ENCODE results near the gene NDUFB7. TPM values are rescaled to one million over a fixed set of nuclear protein-coding genes. Genes with fewer than 3 reads are reported as not detected.

NDUFB7 gene
- total and polyA plus RNA-seq, 2 experiments from 2014 or later, result 244 to 316 TPM

DNA sequence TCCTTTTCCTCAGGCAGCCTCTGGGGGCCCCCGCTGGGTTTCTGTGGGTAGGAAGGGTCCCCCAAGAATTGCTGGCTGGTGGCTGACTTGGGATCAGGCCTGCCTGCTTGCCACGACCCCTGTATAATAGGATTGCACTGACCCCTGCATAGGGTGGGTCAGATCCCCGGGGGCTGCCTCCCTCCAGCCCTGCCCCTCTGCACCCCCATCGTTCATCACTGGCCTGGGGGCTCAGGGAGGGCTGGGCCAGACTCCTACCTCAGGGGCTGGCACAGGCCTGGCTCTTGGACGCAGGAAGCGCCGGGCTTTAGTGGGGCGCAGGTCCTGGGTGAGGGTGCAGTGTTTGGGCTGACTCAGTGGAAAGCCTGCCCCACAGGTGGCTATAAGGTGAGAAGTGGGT lies 10.6 kb downstream of the NDUFB7 start:
- Histone ChIP-seq H3K27me3 (replicated peaks; ENCODE audit: insufficient read depth) (no peaks in the 10 kb centered on the region), H3K4me2 (ENCODE audit: unreplicated experiment) (no peak overlapping the region), H2AFZ (no peak overlapping the region), H3K9me2 (ENCODE audit: insufficient read depth) (no peaks in the 10 kb centered on the region), H3K9ac (no peak overlapping the region), H3K79me2 (ENCODE audit: insufficient read depth) (no peaks in the 10 kb centered on the region), H3K27ac (no peak overlapping the region), H3K9me3 (ENCODE audit: low read depth) (no peaks in the 10 kb centered on the region), H3K36me3 (ENCODE audit: low read depth) (no peaks in the 10 kb centered on the region), H3K4me1 (ENCODE audit: insufficient read depth) (no peaks in the 10 kb centered on the region; the same call in 1 of the 2 replicates), H3K4me3 (no peak overlapping the region), H4K20me1 (ENCODE audit: insufficient read depth) (no peaks in the 10 kb centered on the region), H3F3A (ENCODE audit: insufficient read depth) (no peaks in the 10 kb centered on the region)
- no peak for DNase-seq
- 80 to 82% methylated on average over 8 of the region's 8 CpGs for WGBS, 2 experiments (ENCODE audit: low coverage in 1 of 2, low lambda C conversion rate in 2 of 2, missing lambda C conversion rate in 2 of 2)
- in situ Hi-C loops (cut with MboI), result no loop called here
- TF ChIP-seq EZH2 (IDR thresholded peaks at IDR 0.05; ENCODE audit: insufficient read depth, poor library complexity, severe bottlenecking) (no peak), EZH2phosphoT487 (IDR thresholded peaks at IDR 0.05; ENCODE audit: insufficient read depth, low read depth) (no peak)

DNA sequence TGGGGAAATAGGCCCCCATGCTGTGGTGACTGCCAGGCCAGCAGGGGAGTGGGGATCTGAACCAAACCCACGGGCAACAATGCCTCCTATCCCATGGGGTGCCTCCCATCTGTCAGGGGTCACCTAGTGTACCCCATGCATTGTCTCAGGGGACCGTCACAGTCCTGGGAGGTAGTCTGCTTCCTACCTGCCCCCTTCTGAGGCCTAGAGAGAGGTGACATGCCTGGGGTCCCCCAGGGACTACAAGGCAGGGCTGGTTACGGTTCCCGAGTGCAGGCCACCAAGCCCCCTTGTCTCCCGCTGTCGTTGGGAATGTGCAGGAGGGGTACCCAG lies 11.1 kb downstream of the NDUFB7 start:
- Histone ChIP-seq H3K27ac (no peak overlapping the region), H2AFZ (no peak overlapping the region), H3K27me3 (replicated peaks; ENCODE audit: insufficient read depth) (no peaks in the 10 kb centered on the region), H3K9me3 (ENCODE audit: low read depth) (no peaks in the 10 kb centered on the region), H3K79me2 (ENCODE audit: insufficient read depth) (no peaks in the 10 kb centered on the region), H3K9me2 (ENCODE audit: insufficient read depth) (no peaks in the 10 kb centered on the region), H3K4me3 (no peak overlapping the region), H3K36me3 (ENCODE audit: low read depth) (no peaks in the 10 kb centered on the region), H3K4me1 (ENCODE audit: insufficient read depth) (no peaks in the 10 kb centered on the region; the same call in 1 of the 2 replicates), H3K4me2 (ENCODE audit: unreplicated experiment) (no peak overlapping the region), H3K9ac (no peak overlapping the region), H3F3A (ENCODE audit: insufficient read depth) (no peaks in the 10 kb centered on the region), H4K20me1 (ENCODE audit: insufficient read depth) (no peaks in the 10 kb centered on the region)
- WGBS, 2 experiments (ENCODE audit: low coverage in 1 of 2, low lambda C conversion rate in 2 of 2, missing lambda C conversion rate in 2 of 2), result 85 to 86% methylated on average over 6 of the region's 6 CpGs
- in situ Hi-C loops (cut with MboI), result no loop called here
- no peak for DNase-seq
- no peak for TF ChIP-seq EZH2 (IDR thresholded peaks at IDR 0.05; ENCODE audit: insufficient read depth, poor library complexity, severe bottlenecking)
- no peak for TF ChIP-seq EZH2phosphoT487 (IDR thresholded peaks at IDR 0.05; ENCODE audit: insufficient read depth, low read depth)

DNA sequence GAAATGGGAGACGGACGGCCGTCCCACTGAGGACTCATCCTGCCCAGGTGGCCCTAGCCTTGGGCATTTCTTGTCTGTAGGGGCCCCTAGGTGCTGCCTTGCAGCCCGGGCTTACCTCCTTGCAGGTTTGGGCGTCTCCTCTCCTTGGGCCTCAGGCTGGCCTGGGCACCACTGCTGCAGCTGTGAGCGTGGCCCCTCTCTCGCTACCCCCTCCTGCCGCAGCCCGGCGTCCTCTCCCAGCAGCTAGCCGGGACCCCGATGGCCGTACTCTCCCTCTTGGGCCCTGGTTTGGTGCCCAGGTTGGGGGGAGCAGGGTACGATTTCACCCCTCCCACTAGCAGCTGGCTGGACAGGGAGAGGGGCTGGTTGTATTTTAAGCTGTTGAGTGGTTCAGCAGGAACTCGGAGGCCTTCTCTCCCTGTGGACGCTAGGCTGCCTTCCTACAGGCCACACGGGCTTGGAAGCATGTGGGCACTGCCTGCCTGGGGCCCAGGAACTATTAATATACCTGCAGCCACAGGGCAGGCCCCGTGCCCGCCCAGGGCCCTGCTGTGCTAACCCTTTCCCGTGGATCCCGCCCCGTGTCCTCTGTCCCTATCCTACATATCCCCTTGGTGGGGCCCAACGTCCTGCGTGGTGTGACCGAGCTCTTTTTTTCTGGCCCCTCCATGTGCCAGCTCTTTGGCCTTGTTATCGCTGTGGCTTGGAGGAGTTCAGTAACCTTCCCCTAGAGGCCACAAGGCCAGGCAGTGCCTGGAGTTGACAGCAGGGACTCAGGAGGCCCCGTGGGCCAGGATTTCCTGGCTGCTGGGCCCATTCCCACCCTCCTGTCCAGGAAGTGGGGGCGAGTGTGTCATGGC lies 11.7 kb downstream of the NDUFB7 start:
- Histone ChIP-seq H3K9ac (no peak overlapping the region), H3K27ac (no peak overlapping the region), H3K4me1 (ENCODE audit: insufficient read depth) (no peaks in the 10 kb centered on the region; the same call in 1 of the 2 replicates), H3F3A (ENCODE audit: insufficient read depth) (no peaks in the 10 kb centered on the region), H3K9me3 (ENCODE audit: low read depth) (no peaks in the 10 kb centered on the region), H3K4me3 (no peak overlapping the region), H3K79me2 (ENCODE audit: insufficient read depth) (no peaks in the 10 kb centered on the region), H3K4me2 (ENCODE audit: unreplicated experiment) (no peak overlapping the region), H3K36me3 (ENCODE audit: low read depth) (no peaks in the 10 kb centered on the region), H4K20me1 (ENCODE audit: insufficient read depth) (no peaks in the 10 kb centered on the region), H2AFZ (no peak overlapping the region), H3K27me3 (replicated peaks; ENCODE audit: insufficient read depth) (no peaks in the 10 kb centered on the region), H3K9me2 (ENCODE audit: insufficient read depth) (no peaks in the 10 kb centered on the region)
- DNase-seq, result no peak
- TF ChIP-seq EZH2phosphoT487 (IDR thresholded peaks at IDR 0.05; ENCODE audit: insufficient read depth, low read depth) (no peak), EZH2 (IDR thresholded peaks at IDR 0.05; ENCODE audit: insufficient read depth, poor library complexity, severe bottlenecking) (no peak)
- WGBS, 2 experiments (ENCODE audit: low coverage in 1 of 2, low lambda C conversion rate in 2 of 2, missing lambda C conversion rate in 2 of 2), result 79 to 80% methylated on average over 24 to 28 of the region's 28 CpGs
- in situ Hi-C loops (cut with MboI), result no loop called here

DNA sequence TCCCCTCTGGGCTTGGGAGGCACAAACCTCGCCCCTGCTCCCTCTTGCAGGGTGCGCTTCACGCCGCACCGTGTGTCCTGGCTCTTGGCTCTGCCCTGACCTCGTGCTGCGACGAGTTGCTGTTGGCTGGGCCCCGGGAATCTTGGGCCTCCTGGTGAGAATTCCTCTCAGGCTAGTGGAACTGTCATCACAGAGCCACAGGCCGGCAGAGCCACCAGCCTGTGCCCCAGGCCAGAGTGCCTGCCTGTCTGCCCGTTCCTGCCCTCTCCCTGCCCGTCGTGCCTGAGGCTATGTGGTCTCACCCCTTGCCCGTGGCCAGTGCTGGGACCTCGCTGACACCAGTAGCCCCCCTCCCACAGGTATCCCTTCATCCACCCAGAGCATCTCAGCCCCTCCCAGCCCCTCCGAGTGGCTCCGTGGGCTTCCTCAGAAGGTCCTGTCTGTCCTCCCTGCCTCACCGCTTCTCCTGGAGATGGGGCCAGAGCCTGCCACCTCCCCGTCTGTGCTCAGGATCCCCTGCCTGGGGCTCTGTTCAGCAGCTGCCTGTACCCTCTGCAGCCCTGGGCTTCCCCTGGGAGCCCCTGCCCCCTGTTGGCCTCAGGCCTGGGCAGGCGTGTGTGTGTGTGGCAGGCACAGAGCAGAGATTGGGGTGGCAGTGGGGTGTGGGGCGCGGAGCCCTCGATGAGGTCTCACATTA lies 13.3 kb downstream of the NDUFB7 start:
- Histone ChIP-seq H3K4me1 (ENCODE audit: insufficient read depth) (no peaks in the 10 kb centered on the region; the same call in 1 of the 2 replicates), H3K9me3 (ENCODE audit: low read depth) (no peaks in the 10 kb centered on the region), H3K4me2 (ENCODE audit: unreplicated experiment) (no peak overlapping the region), H3F3A (ENCODE audit: insufficient read depth) (no peaks in the 10 kb centered on the region), H3K9ac (no peak overlapping the region), H3K36me3 (ENCODE audit: low read depth) (no peaks in the 10 kb centered on the region), H3K79me2 (ENCODE audit: insufficient read depth) (no peaks in the 10 kb centered on the region), H2AFZ (no peak overlapping the region), H3K27ac (no peak overlapping the region), H3K9me2 (ENCODE audit: insufficient read depth) (no peaks in the 10 kb centered on the region), H3K4me3 (no peak overlapping the region), H4K20me1 (ENCODE audit: insufficient read depth) (no peaks in the 10 kb centered on the region), H3K27me3 (replicated peaks; ENCODE audit: insufficient read depth) (no peaks in the 10 kb centered on the region)
- TF ChIP-seq EZH2 (IDR thresholded peaks at IDR 0.05; ENCODE audit: insufficient read depth, poor library complexity, severe bottlenecking), result no peak
- TF ChIP-seq EZH2phosphoT487 (IDR thresholded peaks at IDR 0.05; ENCODE audit: insufficient read depth, low read depth), result no peak
- in situ Hi-C loops (cut with MboI), result no loop called here
- DNase-seq, result no peak
- 83 to 86% methylated on average over 23 of the region's 23 CpGs for WGBS, 2 experiments (ENCODE audit: low coverage in 1 of 2, low lambda C conversion rate in 2 of 2, missing lambda C conversion rate in 2 of 2)

All from GM23248 (cell line).